ENCODE results near the gene KSR2. TPM values are rescaled to one million over a fixed set of nuclear protein-coding genes. Genes with fewer than 3 reads are reported as not detected.
"Not testable (repeated sequence)": the region's sequence is repeated elsewhere in the genome, so short reads cannot be mapped to it uniquely, and the experiment has no call there.

Gene KSR2
- polyA plus RNA-seq, 3 donors: 0.80 to 1.3 (median 1.1) TPM

GRCh38 chr12:117760990-117761389, 207.8 kb downstream of the KSR2 start:
- no peak for DNase-seq

- no peak for DNase-seq
These were observed 218.1 kb downstream of the KSR2 start for GRCh38 chr12:117750657-117751056.

GRCh38 chr12:117749431-117749830, 219.4 kb downstream of the KSR2 start:
- no peak for DNase-seq

- not testable (repeated sequence) for DNase-seq
These were observed 222.4 kb downstream of the KSR2 start for GRCh38 chr12:117746358-117746757.

GRCh38 chr12:117744418-117744817, 224.4 kb downstream of the KSR2 start:
- DNase-seq: no peak

- DNase-seq: no peak
These were observed 225.0 kb downstream of the KSR2 start for GRCh38 chr12:117743761-117744160.

GRCh38 chr12:117742721-117743120, 226.1 kb downstream of the KSR2 start:
- DNase-seq: no peak

- no peak for DNase-seq
These were observed 230.6 kb downstream of the KSR2 start for GRCh38 chr12:117738233-117738632.

GRCh38 chr12:117733549-117733805, 235.3 kb downstream of the KSR2 start:
- DNase-seq: no peak

GRCh38 chr12:117732761-117733548, 235.8 kb downstream of the KSR2 start:
- no peak for DNase-seq

GRCh38 chr12:117731131-117731530, 237.7 kb downstream of the KSR2 start:
- DNase-seq: not testable (repeated sequence)

- no peak for DNase-seq
These were observed 241.5 kb downstream of the KSR2 start for GRCh38 chr12:117727301-117727700.

GRCh38 chr12:117724543-117724942, 244.2 kb downstream of the KSR2 start:
- no peak for DNase-seq

- no peak for DNase-seq
These were observed 250.2 kb downstream of the KSR2 start for GRCh38 chr12:117718559-117718958.

GRCh38 chr12:117718141-117718540, 250.6 kb downstream of the KSR2 start:
- no peak for DNase-seq

- no peak for DNase-seq
These were observed 254.6 kb downstream of the KSR2 start for GRCh38 chr12:117714203-117714602.

GRCh38 chr12:117710121-117710520, 258.7 kb downstream of the KSR2 start:
- DNase-seq: no peak

GRCh38 chr12:117707861-117708260, 260.9 kb downstream of the KSR2 start:
- DNase-seq: no peak

- DNase-seq: no peak
These were observed 265.2 kb downstream of the KSR2 start for GRCh38 chr12:117703584-117703983.

- no peak for DNase-seq
These were observed 266.0 kb downstream of the KSR2 start for GRCh38 chr12:117702741-117703140.

- no peak for DNase-seq
These were observed 269.2 kb downstream of the KSR2 start for GRCh38 chr12:117699575-117699974.

GRCh38 chr12:117699118-117699517, 269.7 kb downstream of the KSR2 start:
- DNase-seq: no peak

- no peak for DNase-seq
These were observed 272.8 kb downstream of the KSR2 start for GRCh38 chr12:117695956-117696355.

GRCh38 chr12:117692512-117692911, 276.3 kb downstream of the KSR2 start:
- DNase-seq: no peak

All from renal pelvis (tissue), 4 donors.